ENCODE results near the gene EFCAB6. TPM values are rescaled to one million over a fixed set of nuclear protein-coding genes. Genes with fewer than 3 reads are reported as not detected.

The EFCAB6 gene
- total RNA-seq, 4 donors from 2014 or later: 1.2 to 4.0 (median 3.0) TPM

GRCh38 chr22:43505423-43505822, 306.7 kb downstream of the EFCAB6 start:
- Histone ChIP-seq H3K4me3 (no peak overlapping the region), H3K27me3 (peaks cover 0 to 25% (median 0%) of the 10 kb centered on the region in 4 donors), H3K36me3 (no peaks in the 10 kb centered on the region), H3K9me3 (no peaks in the 10 kb centered on the region), H3K27ac (replicated peaks in 1 of 4) (no peak overlapping the region), H3K4me1 (no peaks in the 10 kb centered on the region)
- no peak for DNase-seq (ENCODE audit: extremely low spot score)
- TF ChIP-seq, protein P1, sequence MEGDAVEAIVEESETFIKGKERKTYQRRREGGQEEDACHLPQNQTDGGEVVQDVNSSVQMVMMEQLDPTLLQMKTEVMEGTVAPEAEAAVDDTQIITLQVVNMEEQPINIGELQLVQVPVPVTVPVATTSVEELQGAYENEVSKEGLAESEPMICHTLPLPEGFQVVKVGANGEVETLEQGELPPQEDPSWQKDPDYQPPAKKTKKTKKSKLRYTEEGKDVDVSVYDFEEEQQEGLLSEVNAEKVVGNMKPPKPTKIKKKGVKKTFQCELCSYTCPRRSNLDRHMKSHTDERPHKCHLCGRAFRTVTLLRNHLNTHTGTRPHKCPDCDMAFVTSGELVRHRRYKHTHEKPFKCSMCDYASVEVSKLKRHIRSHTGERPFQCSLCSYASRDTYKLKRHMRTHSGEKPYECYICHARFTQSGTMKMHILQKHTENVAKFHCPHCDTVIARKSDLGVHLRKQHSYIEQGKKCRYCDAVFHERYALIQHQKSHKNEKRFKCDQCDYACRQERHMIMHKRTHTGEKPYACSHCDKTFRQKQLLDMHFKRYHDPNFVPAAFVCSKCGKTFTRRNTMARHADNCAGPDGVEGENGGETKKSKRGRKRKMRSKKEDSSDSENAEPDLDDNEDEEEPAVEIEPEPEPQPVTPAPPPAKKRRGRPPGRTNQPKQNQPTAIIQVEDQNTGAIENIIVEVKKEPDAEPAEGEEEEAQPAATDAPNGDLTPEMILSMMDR (IDR thresholded peaks at IDR 0.05): no peak
- TF ChIP-seq EP300 (IDR thresholded peaks at IDR 0.05) (no peak), POLR2AphosphoS5 (IDR thresholded peaks at IDR 0.05) (no peak), POLR2A (IDR thresholded peaks at IDR 0.05; ENCODE audit: low read depth) (no peak)
- WGBS: 89% methylated on average over 11 of the region's 14 CpGs
- intact Hi-C loops (cut with DNase I): no loop called here

- TF ChIP-seq POLR2A (IDR thresholded peaks at IDR 0.05; ENCODE audit: low read depth): no peak
- TF ChIP-seq EP300 (IDR thresholded peaks at IDR 0.05): no peak
- TF ChIP-seq POLR2AphosphoS5 (IDR thresholded peaks at IDR 0.05): no peak
- TF ChIP-seq, protein P1 (IDR thresholded peaks at IDR 0.05): no peak
- no peaks in the 10 kb centered on the region for H3K9me3 ChIP-seq
- no peaks in the 10 kb centered on the region for H3K36me3 ChIP-seq
- no peak for DNase-seq (ENCODE audit: extremely low spot score)
- intact Hi-C loops (cut with DNase I): no loop called here
- no peak overlapping the region for H3K27ac ChIP-seq (replicated peaks in 1 of 4)
- 93% methylated on average over 7 of the region's 7 CpGs for WGBS
- peaks cover 0 to 19% (median 0%) of the 10 kb centered on the region in 4 donors for H3K27me3 ChIP-seq
- no peaks in the 10 kb centered on the region for H3K4me1 ChIP-seq
- H3K4me3 ChIP-seq: no peak overlapping the region
These were observed 307.3 kb downstream of the EFCAB6 start for GRCh38 chr22:43504666-43505261.

- DNase-seq (ENCODE audit: extremely low spot score): no peak
- TF ChIP-seq, protein P1 (IDR thresholded peaks at IDR 0.05): no peak
- TF ChIP-seq POLR2AphosphoS5 (IDR thresholded peaks at IDR 0.05) (no peak), POLR2A (IDR thresholded peaks at IDR 0.05; ENCODE audit: low read depth) (no peak), EP300 (IDR thresholded peaks at IDR 0.05) (no peak)
- H3K4me1 ChIP-seq: no peaks in the 10 kb centered on the region
- intact Hi-C loops (cut with DNase I): no loop called here
- H3K4me3 ChIP-seq: no peak overlapping the region
- no peaks in the 10 kb centered on the region for H3K9me3 ChIP-seq
- no peaks in the 10 kb centered on the region for H3K36me3 ChIP-seq
- WGBS: 92% methylated on average over 3 of the region's 3 CpGs
- H3K27ac ChIP-seq (replicated peaks in 1 of 4): no peak overlapping the region
- H3K27me3 ChIP-seq: peaks cover 0 to 19% (median 0%) of the 10 kb centered on the region in 4 donors
These were observed 308.0 kb downstream of the EFCAB6 start for GRCh38 chr22:43504068-43504467.

DNA sequence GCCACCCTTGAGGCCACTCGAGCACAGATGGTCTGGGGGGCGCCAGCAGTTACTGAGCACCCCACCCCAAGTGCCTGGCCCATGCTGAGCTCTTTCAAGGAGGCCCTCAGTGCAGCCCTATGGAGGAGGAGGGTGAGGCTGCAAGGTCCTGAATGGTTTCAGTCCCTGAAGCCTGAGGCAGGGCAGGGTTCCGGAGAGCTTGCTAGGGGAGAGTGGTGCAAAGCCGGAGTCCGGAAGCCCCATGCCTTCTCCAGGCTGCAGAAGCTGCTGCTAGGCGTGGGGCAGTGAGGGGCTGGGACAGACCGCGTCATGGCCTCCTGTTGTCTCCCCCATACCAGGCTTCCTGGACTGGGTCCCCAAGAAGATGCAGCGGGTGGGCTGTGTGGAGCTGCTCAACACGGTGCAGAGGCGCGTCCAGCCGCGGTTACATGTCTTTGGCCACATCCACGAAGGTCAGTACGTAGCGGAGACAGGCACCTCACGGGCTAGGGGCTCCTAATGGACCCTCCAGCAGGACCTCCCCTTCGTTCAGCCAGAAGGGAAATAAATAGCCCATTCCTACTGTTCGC, 309.7 kb downstream of the EFCAB6 start:
- DNase-seq (ENCODE audit: extremely low spot score): no peak
- TF ChIP-seq EP300 (IDR thresholded peaks at IDR 0.05) (no peak), POLR2A (IDR thresholded peaks at IDR 0.05; ENCODE audit: low read depth) (no peak), POLR2AphosphoS5 (IDR thresholded peaks at IDR 0.05) (no peak)
- TF ChIP-seq, protein P1 (IDR thresholded peaks at IDR 0.05): no peak
- H3K9me3 ChIP-seq: no peaks in the 10 kb centered on the region
- H3K27ac ChIP-seq (replicated peaks in 1 of 4): no peak overlapping the region
- WGBS: 83% methylated on average over 8 of the region's 20 CpGs
- H3K36me3 ChIP-seq: no peaks in the 10 kb centered on the region
- H3K4me1 ChIP-seq: no peaks in the 10 kb centered on the region
- H3K27me3 ChIP-seq: peaks cover 0 to 19% (median 0%) of the 10 kb centered on the region in 4 donors
- H3K4me3 ChIP-seq: no peak overlapping the region
- intact Hi-C loops (cut with DNase I): no loop called here
